Fibroblast of lung (primary cell): ENCODE data around the gene CLN6.

Source experiments
- EZH2 ChIP-seq: IDR thresholded peaks from 2 replicates; pipeline ENCODE4 v1.5.1; 2012; ENCODE audit warnings: low read length, control low read depth, mild to moderate bottlenecking; ENCODE audit errors: missing control alignments
- TF ChIP-seq, protein P1 (sequence below), 2 donors: IDR thresholded peaks in 1 of 2; conservative IDR thresholded peaks in 1 of 2; 1 replicate in 1 of 2; 2 replicates in 1 of 2; pipeline ENCODE4 v1.5.1; 2011 to 2012; ENCODE audit warnings: low read length in 2 of 2, control low read depth in 1 of 2, inconsistent platforms in 1 of 2, low read depth in 1 of 2, mild to moderate bottlenecking in 1 of 2

DNA sequence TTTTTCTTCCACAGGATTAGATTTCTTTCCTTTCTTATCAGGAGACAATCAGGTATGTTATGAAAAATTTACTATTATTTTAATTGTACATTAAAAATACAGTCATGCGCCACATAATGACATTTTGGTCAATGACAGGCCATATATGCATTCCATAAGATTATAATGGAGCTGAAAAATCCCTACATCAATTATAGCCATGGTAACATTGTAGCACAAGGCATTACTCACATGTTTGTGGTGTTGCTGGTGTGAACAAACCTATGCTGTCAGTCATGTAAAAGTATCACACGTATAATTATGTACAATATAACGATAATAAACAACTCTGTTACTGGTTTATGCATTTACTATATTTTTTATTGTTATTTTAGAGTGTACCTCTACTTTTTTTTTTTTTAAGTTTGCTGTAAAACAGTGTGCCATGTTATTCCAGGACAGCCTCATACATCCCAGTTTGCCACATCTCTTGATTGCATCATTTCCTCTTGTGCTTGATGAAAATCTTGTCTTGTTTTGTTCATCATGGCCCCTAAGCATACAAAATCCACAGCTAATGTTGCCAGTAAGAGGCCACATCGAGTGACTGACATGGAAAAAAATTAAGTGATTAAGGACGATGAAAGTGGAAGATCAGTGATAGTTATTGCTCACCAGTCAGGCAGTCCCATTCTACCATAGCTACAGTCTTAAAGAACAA is 45.8 kb downstream of the CLN6 start:
- TF ChIP-seq, protein P1, sequence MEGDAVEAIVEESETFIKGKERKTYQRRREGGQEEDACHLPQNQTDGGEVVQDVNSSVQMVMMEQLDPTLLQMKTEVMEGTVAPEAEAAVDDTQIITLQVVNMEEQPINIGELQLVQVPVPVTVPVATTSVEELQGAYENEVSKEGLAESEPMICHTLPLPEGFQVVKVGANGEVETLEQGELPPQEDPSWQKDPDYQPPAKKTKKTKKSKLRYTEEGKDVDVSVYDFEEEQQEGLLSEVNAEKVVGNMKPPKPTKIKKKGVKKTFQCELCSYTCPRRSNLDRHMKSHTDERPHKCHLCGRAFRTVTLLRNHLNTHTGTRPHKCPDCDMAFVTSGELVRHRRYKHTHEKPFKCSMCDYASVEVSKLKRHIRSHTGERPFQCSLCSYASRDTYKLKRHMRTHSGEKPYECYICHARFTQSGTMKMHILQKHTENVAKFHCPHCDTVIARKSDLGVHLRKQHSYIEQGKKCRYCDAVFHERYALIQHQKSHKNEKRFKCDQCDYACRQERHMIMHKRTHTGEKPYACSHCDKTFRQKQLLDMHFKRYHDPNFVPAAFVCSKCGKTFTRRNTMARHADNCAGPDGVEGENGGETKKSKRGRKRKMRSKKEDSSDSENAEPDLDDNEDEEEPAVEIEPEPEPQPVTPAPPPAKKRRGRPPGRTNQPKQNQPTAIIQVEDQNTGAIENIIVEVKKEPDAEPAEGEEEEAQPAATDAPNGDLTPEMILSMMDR (conservative IDR thresholded peaks at IDR 0.05 in 1 of 2, IDR thresholded peaks at IDR 0.05 in 1 of 2; ENCODE audit: low read depth in 1 of 2, low read length in 2 of 2) = no peak
- no peak for TF ChIP-seq EZH2
